22Rv1 (cell line): ENCODE data around the gene RBM33.

Source experiments
- H3K27ac ChIP-seq: fragments of 450-650 bp; 2 replicates; pipeline ENCODE4 v1.5.1; 2017
- ZFX ChIP-seq: fragments of 450-650 bp; IDR thresholded peaks from 2 replicates; pipeline ENCODE4 v1.6.1; 2017; ENCODE audit warnings: antibody characterized with exemption, borderline replicate concordance
- TF ChIP-seq, protein P1 (sequence below): fragments of 450-650 bp; IDR thresholded peaks from 2 replicates; pipeline ENCODE4 v1.5.1; 2017; ENCODE audit warnings: mild to moderate bottlenecking

Gene RBM33

DNA sequence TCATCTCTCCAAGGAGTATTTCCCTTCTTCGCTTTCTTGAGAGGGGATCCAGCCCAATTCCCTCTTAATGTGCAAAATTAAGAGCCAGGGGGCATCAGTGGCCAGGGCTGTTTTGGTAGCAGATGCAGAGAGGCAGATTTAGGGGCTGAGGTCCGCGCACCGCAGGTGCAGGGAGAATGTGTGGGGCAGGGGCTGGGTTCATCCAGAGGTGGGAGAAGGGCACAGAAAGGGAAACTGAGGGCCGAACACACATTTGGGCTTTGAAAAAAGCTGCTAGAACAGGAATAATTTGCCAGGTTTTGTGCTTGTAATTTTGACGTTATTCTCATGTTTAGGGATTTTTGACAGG lies 174.3 kb downstream of the RBM33 start:
- no peak overlapping the region for H3K27ac ChIP-seq
- no peak for TF ChIP-seq ZFX
- TF ChIP-seq, protein P1, sequence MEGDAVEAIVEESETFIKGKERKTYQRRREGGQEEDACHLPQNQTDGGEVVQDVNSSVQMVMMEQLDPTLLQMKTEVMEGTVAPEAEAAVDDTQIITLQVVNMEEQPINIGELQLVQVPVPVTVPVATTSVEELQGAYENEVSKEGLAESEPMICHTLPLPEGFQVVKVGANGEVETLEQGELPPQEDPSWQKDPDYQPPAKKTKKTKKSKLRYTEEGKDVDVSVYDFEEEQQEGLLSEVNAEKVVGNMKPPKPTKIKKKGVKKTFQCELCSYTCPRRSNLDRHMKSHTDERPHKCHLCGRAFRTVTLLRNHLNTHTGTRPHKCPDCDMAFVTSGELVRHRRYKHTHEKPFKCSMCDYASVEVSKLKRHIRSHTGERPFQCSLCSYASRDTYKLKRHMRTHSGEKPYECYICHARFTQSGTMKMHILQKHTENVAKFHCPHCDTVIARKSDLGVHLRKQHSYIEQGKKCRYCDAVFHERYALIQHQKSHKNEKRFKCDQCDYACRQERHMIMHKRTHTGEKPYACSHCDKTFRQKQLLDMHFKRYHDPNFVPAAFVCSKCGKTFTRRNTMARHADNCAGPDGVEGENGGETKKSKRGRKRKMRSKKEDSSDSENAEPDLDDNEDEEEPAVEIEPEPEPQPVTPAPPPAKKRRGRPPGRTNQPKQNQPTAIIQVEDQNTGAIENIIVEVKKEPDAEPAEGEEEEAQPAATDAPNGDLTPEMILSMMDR, result no peak

DNA sequence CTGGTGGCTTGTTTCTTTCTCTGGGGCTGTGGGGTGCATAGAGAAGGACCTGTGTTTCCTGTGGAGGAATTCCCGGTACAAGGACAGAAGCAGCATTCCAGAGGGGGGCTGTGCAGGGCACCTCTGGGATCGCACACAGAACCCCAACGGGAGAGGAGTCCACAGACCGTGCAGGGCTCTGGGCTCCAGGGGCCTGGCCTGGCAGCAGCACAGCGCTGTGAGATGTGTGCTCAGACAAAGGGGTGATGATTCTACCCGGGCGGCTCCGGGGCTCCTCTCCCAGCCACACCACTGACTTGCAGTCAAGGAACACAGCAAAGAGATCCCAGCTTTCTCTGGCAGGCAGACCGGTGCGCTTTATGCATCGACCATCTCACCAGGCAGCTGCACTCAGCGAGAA lies 174.7 kb downstream of the RBM33 start:
- TF ChIP-seq, protein P1, result no peak
- no peak for TF ChIP-seq ZFX
- no peak overlapping the region for H3K27ac ChIP-seq

DNA sequence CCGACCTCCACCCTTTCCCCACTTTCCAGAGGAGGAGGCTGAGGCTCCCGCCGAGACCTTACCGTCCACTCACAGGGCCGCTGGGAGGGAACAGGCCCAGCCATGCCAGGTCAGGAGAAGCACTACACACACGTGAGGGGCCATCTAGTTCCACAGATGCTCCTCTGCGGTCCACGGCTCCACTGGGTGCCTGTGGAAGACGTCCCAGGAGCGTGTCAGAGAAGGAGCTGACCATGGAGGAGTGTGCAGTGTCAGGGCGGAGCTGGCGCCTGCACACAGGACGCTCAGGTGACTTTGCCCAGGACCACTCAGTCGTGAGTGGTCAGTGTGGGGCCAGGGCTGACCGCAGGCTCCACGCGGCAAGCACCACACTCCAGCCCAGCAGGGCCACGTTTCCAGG lies 175.8 kb downstream of the RBM33 start:
- no peak for TF ChIP-seq ZFX
- TF ChIP-seq, protein P1, result no peak
- H3K27ac ChIP-seq, result no peak overlapping the region

DNA sequence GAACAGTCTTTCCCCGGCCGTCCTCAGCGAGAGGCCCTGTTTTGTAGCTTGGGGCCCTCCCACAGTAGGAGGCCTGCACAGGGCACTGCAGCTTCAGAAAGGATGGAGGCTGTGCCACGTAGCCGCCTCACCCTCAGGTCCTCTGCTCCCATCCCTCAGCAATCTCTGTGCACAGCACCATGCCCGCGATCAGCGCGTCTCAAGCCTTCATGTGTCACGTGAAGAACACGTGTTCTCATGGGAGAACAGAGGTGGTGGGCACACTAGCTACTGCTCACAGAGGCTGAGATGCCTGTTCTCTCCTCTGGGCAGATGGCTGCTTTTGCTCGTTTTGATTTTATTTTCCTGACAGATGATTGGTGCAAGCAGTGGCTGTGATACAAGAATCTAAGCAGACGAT lies 176.3 kb downstream of the RBM33 start:
- TF ChIP-seq ZFX, result no peak
- TF ChIP-seq, protein P1, result no peak
- H3K27ac ChIP-seq, result no peak overlapping the region

DNA sequence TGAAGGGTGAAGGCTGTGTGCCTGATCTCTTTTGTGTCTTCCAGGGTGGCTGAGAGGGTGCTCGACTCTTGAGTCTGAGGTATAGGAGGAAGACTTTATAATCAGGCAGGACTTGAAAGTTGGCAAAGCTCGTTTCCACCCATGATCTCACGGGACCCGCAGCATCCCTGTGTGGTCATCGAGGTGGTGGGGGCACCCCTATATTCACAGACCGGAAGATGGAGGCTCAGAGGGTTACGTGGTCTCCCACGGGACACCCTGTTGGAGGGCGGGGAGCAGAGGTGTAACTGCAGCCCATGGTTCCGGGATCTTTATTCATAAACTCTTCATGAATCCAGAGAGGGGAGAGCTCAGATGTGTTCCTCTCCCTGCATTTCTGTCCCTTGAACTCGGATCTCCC lies 177.4 kb downstream of the RBM33 start:
- H3K27ac ChIP-seq, result no peak overlapping the region
- TF ChIP-seq, protein P1, result no peak
- TF ChIP-seq ZFX, result no peak

DNA sequence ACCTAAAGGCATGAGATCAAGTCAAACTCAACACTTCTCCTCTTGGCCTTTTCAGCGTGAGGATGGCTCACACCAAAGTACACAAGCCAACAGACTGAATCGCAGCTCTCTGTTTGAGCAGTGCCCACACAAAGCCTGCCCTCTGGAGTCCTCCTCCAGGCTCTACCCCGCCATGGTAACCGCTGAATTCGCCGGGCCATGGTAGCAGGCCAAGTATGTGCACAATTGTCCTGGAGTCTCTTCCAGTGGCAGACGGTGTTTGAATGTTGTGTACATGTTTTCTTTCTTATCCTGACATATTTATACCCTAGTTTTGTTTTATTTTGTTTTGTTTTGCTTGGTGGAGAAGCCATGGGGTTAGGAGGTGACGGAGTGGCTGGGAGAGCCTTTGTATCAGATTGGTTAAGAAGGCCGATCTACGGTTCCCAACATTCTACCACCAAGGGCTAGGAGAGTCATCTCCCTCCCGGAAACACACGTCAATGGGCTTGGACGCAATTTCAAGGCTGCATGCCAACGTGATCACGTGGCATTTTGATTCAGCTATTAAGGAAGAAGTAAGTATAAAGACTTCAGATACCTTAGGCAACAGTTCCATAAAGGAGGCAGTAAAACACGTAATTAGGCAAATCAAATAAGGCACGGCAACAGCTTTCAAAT lies 179.9 kb downstream of the RBM33 start:
- H3K27ac ChIP-seq, result no peak overlapping the region

DNA sequence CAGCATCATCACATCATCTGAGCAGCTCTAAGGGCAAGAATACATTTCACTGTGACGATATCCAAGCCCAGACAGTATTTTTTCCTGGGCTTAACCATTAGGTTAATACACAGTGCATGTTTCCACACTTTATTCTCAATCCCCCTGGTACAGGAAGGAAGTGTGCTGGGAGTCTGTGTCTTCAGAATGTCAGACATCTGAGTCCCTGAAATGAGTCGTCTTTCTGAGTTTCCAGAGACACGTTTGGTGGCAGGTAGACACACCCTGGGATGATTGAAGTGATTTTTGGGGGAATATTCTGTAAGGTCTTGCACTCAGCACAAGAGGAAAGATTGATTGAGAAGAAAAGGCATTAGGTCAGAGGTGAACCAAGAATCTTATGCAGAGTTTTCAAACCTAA lies 180.9 kb downstream of the RBM33 start:
- TF ChIP-seq, protein P1, result no peak
- no peak for TF ChIP-seq ZFX

More for the DNA sequence above, 179.9 kb downstream of the RBM33 start:
- TF ChIP-seq, protein P1, result no peak
- TF ChIP-seq ZFX, result no peak

More for the DNA sequence above, 180.9 kb downstream of the RBM33 start:
- H3K27ac ChIP-seq, result no peak overlapping the region
